ENCODE measurements around the gene LRRFIP1. TPM values are rescaled to one million over a fixed set of nuclear protein-coding genes. Genes with fewer than 3 reads are reported as not detected.

Gene LRRFIP1
- total and polyA plus RNA-seq, 12 donors: 91.5 to 132 (median 110) TPM

DNA sequence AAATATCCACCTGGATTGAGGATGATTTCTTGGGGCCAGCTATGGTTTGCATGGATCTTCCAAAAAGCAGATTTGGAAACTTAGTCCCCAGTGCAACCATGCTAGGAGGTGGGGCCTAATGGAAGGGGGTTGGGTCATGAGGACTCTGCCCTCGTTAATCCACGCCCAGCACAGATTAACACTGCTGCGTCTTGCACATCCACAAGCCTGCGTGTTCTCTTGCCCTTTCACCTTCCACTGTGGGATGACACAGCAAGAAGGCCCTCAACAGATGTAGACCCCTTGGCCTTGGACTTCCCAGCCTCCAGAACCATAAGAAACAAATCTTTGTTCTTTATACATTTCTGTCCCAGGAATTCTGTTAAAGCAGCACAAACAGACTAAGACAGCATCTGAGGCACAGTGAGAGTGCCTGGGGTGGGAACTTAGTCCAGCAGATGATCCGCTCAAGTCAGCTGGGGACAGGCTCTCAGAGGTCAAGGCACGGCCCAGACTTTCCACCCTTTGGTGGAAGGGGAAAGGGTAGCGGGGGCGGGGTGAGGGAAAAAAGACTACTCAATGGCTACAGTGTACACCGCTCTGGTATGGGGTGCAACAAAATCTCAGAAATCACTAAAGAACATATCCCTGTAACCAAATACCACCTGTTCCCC, 39.2 kb upstream of the LRRFIP1 start:
- intact Hi-C loops (cut with DNase I): loop anchor here in 1 of 10 donors (5.0 to 10.0 kb wide), 2 partner anchors 77 to 159 kb away; no protein-coding TSS in a partner anchor

GRCh38 chr2:237590272-237591140, 36.9 kb upstream of the LRRFIP1 start, which contains the start of gene RAB17:
TSS of gene RAB17 (minus strand) at chr2:237590734. CDS start at chr2:237586154, 4,580 bp downstream.
- Histone ChIP-seq H3K36me3 (no peaks in the 10 kb centered on the region), H3K9me3 (no peaks in the 10 kb centered on the region), H3K4me1 (peaks cover 10 to 47% (median 26%) of the 10 kb centered on the region in 9 donors), H3K27me3 (no peaks in the 10 kb centered on the region), H3K4me3 (peak within 1 kb of the TSS in 1 of 10 donors; percentile 4), H3K27ac (peak within 1 kb of the TSS in 4 of 10 donors; percentile 9 to 43 (median 40))
- intact Hi-C loops (cut with DNase I): loop anchor here in 2 of 10 donors (5.0 to 10.0 kb wide), 2 partner anchors 74 to 82 kb away; no protein-coding TSS in a partner anchor
- peak in 6 of 8 donors; percentile 38 to 74 (median 58) for ATAC-seq
- no peak for DNase-seq
- 61 to 62% methylated on average over 16 of the region's 16 CpGs for WGBS, 2 donors
- TF ChIP-seq, protein P1, sequence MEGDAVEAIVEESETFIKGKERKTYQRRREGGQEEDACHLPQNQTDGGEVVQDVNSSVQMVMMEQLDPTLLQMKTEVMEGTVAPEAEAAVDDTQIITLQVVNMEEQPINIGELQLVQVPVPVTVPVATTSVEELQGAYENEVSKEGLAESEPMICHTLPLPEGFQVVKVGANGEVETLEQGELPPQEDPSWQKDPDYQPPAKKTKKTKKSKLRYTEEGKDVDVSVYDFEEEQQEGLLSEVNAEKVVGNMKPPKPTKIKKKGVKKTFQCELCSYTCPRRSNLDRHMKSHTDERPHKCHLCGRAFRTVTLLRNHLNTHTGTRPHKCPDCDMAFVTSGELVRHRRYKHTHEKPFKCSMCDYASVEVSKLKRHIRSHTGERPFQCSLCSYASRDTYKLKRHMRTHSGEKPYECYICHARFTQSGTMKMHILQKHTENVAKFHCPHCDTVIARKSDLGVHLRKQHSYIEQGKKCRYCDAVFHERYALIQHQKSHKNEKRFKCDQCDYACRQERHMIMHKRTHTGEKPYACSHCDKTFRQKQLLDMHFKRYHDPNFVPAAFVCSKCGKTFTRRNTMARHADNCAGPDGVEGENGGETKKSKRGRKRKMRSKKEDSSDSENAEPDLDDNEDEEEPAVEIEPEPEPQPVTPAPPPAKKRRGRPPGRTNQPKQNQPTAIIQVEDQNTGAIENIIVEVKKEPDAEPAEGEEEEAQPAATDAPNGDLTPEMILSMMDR (IDR thresholded peaks at IDR 0.05): no peak

More for the DNA sequence above, 39.2 kb upstream of the LRRFIP1 start:
- H3K4me1 ChIP-seq: peaks cover 6 to 29% (median 17%) of the 10 kb centered on the region in 9 donors
- H3K27ac ChIP-seq: no peak overlapping the region
- no peaks in the 10 kb centered on the region for H3K9me3 ChIP-seq
- no peaks in the 10 kb centered on the region for H3K36me3 ChIP-seq
- DNase-seq (no peak), ATAC-seq (no peak)
- 86 to 92% methylated on average over 9 of the region's 9 CpGs for whole genome bisulfite sequencing, 2 donors
- H3K4me3 ChIP-seq: no peak overlapping the region
- TF ChIP-seq, protein P1 (IDR thresholded peaks at IDR 0.05): no peak
- H3K27me3 ChIP-seq: no peaks in the 10 kb centered on the region

DNA sequence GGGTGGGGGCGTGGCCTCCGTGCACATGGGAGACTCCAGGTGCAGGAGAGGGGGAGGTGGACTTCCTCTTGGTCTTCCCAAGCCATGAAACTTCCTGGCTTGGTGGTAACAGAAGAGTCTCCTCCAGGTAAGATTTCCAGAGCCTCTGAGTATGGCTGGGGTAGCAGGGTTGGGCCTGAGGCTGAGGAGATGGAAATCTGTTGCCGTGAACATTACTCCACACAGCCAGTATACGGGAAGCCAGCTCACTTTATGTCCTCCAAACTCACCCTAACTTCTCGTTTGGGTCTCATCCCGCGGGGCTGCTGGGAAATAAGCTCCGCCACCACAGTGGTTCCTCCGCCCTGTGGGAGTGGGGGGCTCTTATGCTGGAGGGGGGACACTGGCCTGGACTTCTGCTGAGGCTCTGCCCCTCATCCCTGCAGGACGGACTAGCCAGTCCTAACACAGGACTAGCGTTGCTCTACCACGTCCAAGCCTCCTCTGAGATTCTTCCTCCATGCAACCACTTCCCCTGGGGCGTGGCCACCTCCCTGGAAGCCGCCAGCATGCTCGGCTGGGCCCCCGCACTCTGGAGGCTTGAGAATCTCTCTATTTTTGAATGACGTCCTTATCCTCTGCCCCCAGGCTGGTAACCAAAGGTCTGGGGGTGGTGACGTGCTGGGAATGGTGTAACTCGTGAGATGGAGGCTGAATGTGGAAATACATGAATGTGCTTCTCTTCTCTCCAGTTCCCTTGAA, 36.1 kb upstream of the LRRFIP1 start:
- Histone ChIP-seq H3K9me3 (no peaks in the 10 kb centered on the region), H3K27me3 (no peaks in the 10 kb centered on the region), H3K27ac (peak overlapping the region in 2 of 10 donors; percentile 39 to 41), H3K4me1 (peaks cover 10 to 51% (median 26%) of the 10 kb centered on the region in 9 donors), H3K36me3 (no peaks in the 10 kb centered on the region), H3K4me3 (peak overlapping the region in 1 of 10 donors; percentile 4)
- WGBS, 2 donors: 67 to 73% methylated on average over 19 of the region's 19 CpGs
- TF ChIP-seq, protein P1 (IDR thresholded peaks at IDR 0.05): no peak
- intact Hi-C loops (cut with DNase I): loop anchor here in 2 of 10 donors (5.0 to 10.0 kb wide), 2 partner anchors 73 to 81 kb away; no protein-coding TSS in a partner anchor
- no peak for DNase-seq
- ATAC-seq: no peak
